Stimulated activated naive CD8-positive, alpha-beta T cell treated with anti-CD3 and anti-CD28 coated beads, Interleukin-15, amount 100 ng/mL, for 72 hours (primary cell): Measurements from ENCODE around the gene HLF.

Source experiments
- ATAC-seq: fragments of 150-1000 bp; cut with Tn5 transposase; 2 replicates; pipeline ENCODE4 v1.10.0; 2021; ENCODE audit warnings: mild to moderate bottlenecking, moderate library complexity
- DNase-seq, 2 donors: peaks; one replicate each; pipeline ENCODE4 v3.0.0; 2021 to 2022
- H3K27ac Mint-ChIP-seq, 2 donors: one replicate each; pipeline ENCODE4 v1.8.0; 2022; ENCODE audit warnings: mild to moderate bottlenecking in 2 of 2, mixed read lengths in 2 of 2, moderate library complexity in 2 of 2
- H3K27me3 Mint-ChIP-seq: one replicate; pipeline ENCODE4 v1.8.0; 2022; ENCODE audit warnings: mixed read lengths
- H3K4me1 Mint-ChIP-seq: one replicate; pipeline ENCODE4 v1.8.0; 2022; ENCODE audit warnings: mild to moderate bottlenecking, mixed read lengths
- H3K4me3 Mint-ChIP-seq, 2 donors: one replicate each; pipeline ENCODE4 v1.8.0; 2022; ENCODE audit warnings: mild to moderate bottlenecking in 2 of 2, mixed read lengths in 2 of 2, moderate library complexity in 1 of 2
- H3K9me3 Mint-ChIP-seq, 2 donors: one replicate each; pipeline ENCODE4 v1.8.0; 2022; ENCODE audit warnings: mixed read lengths in 2 of 2

The HLF gene

GRCh38 chr17:55266958-55267688, 2.4 kb downstream of the HLF start:
- H3K9me3 Mint-ChIP-seq, result no peaks in the 10 kb centered on the region
- peaks cover 27% of the 10 kb centered on the region for H3K4me1 Mint-ChIP-seq
- no peak for ATAC-seq
- H3K27ac Mint-ChIP-seq, result no peak overlapping the region
- no peak overlapping the region for H3K4me3 Mint-ChIP-seq
- no peak for DNase-seq
- peaks cover 90% of the 10 kb centered on the region for H3K27me3 Mint-ChIP-seq

- H3K4me1 Mint-ChIP-seq, result peaks cover 33% of the 10 kb centered on the region
- H3K4me3 Mint-ChIP-seq, result no peak overlapping the region
- no peaks in the 10 kb centered on the region for H3K9me3 Mint-ChIP-seq
- no peak for ATAC-seq
- H3K27ac Mint-ChIP-seq, result no peak overlapping the region
- DNase-seq, result no peak
- H3K27me3 Mint-ChIP-seq, result peaks cover 90% of the 10 kb centered on the region
Measured at GRCh38 chr17:55267777-55268648, 3.3 kb downstream of the HLF start.

DNA sequence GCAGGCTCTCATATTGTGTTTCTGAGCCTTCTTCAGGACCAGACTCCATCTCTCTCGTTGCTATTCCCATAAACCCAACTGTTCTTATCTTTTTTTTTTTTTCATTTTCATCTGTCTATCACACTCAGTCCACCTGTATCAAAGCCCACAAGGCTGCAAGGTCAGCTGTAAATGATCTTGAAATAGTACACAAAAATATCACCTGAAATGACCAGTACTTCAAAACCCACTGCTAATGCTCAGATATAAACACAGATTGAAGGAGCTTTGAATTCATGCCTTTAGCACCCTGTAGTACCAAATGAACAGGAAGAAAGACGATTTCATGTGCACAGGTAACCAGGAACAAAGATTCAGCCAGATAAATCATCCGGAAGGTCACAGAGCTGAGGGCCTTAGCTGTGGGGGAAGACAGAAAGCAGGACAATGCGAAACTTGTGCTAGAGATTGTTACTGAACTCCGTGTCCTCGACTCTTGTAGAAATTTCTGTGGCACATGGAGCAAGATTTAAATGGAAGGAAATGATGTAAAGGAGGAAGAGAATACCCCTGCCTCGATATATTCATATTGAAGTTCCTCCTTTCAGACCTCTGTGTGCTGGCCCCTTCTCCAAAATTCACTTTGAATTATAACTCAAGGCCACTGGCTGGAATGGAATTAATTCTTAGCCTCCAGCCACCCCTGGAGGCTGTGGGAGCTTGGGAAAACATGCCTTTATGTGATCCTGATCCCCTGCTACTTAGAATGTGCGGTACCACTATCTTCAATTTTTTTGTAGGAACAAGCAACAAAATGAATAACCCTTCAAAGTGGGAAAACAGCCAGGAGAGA, 4.1 kb downstream of the HLF start:
- Mint-ChIP-seq H3K27me3 (peaks cover 90% of the 10 kb centered on the region), H3K9me3 (no peaks in the 10 kb centered on the region), H3K4me3 (no peak overlapping the region), H3K4me1 (peaks cover 28% of the 10 kb centered on the region), H3K27ac (no peak overlapping the region)
- no peak for ATAC-seq
- DNase-seq, result no peak

GRCh38 chr17:55269894-55270293, 5.1 kb downstream of the HLF start:
- no peak overlapping the region for H3K27ac Mint-ChIP-seq
- peaks cover 91% of the 10 kb centered on the region for H3K27me3 Mint-ChIP-seq
- no peaks in the 10 kb centered on the region for H3K9me3 Mint-ChIP-seq
- no peak for ATAC-seq
- DNase-seq, result no peak
- H3K4me1 Mint-ChIP-seq, result peaks cover 18% of the 10 kb centered on the region
- H3K4me3 Mint-ChIP-seq, result no peak overlapping the region

DNA sequence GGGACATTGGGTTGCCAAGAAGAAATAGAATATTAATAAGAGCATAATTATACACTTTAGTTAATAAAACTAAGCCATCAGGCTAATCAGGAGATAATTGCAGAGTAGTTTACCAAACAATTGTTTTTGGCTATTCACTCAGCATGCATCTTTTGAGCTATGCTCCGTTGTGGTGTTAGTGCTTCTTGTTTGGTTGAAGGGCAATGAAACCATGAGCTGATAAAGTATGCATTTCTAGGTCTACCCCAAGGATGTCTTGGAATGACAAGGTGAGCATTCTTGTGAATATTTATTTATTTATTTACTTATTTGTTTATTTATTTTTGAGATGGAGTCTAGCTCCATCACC, 6.4 kb downstream of the HLF start:
- peaks cover 12% of the 10 kb centered on the region for H3K4me1 Mint-ChIP-seq
- no peak overlapping the region for H3K27ac Mint-ChIP-seq
- no peaks in the 10 kb centered on the region for H3K9me3 Mint-ChIP-seq
- ATAC-seq, result no peak
- peaks cover 84% of the 10 kb centered on the region for H3K27me3 Mint-ChIP-seq
- DNase-seq, result no peak
- H3K4me3 Mint-ChIP-seq, result no peak overlapping the region

DNA sequence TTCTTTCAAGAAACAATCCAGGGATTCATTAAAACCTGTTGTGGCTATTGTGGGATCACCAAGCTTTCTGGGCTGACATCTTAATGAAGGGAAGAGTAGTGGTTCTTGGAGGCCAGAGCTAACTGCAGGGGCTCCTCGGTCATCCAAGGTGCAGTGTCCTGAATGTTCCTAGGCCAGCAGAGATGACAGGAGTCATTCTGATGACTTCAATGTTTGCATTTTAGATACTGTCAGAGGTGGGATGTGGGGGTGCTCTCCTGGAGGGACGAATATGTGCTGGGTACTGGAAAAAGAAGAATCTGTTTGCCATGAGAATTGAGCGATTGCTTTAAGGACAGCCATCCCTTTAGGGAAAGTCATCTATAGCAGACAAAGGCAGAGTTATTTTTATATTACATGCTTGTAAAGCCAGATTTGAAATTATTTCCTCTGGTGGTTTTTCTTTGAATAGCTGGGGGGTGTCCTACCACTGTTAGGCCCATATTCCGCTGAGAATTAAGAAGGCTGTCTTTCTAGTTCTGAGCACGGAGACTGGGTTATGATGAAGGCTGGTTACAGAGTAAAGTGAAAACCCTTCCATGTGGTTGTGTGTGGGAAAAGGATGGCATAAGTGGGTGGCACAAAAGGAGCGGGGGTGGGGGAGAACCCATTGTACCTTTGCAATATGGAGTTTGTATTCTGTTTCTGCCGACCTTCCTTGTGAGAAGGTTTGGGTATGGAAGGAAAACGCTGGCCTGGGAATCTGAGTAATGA, 7.4 kb downstream of the HLF start:
- Mint-ChIP-seq H3K4me3 (no peak overlapping the region), H3K27ac (no peak overlapping the region), H3K9me3 (no peaks in the 10 kb centered on the region), H3K27me3 (peaks cover 75% of the 10 kb centered on the region), H3K4me1 (peaks cover 12% of the 10 kb centered on the region)
- DNase-seq, result no peak
- ATAC-seq, result no peak

DNA sequence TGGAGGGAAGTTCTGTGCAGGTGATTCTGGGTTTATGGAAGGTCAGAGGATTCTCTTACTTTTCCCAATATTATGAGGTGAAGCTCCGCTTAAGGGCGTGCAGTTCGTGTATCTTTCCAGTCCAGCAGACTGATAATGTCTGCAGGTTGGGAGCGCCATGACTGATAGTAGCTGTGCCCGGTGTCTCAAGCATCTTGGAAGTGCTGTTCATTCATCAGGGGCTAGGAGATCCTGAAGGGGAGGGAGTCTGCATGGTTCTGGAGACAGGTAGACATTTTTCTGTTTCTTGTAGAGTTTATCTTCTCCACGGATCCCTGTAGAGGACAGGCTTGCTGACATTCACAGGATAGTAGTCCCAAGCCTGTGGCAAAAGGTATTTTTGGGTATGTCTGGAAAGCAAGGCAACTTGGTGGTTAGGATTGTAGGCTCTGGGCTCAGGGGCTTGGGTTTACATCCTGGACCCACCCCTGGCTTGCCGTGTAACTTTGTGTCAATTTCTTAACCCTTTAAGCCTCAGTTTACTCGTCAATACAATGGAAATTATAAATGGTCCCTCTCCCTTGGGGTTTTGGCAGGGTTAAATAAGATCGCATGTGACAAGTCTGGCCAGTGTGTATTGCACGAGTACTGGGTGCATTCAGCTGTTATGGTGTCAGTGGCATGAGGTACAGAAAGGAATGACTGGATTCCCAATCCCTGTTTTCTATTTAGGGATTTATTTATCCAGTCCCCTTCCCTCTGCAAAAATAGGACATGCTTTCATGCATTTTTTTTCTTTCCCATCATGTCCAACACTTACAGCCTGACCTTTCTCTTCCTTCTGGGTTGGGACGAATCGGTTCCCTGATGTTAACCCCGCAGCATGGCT, 8.2 kb downstream of the HLF start:
- H3K27ac Mint-ChIP-seq, result no peak overlapping the region
- H3K4me1 Mint-ChIP-seq, result peaks cover 12% of the 10 kb centered on the region
- no peak overlapping the region for H3K4me3 Mint-ChIP-seq

GRCh38 chr17:55273579-55274354, 9.0 kb downstream of the HLF start:
- DNase-seq (no peak), ATAC-seq (no peak)
- Mint-ChIP-seq H3K4me3 (no peak overlapping the region), H3K27me3 (peaks cover 58% of the 10 kb centered on the region), H3K27ac (peak overlapping the region in 1 of 2 donors; percentile 35), H3K4me1 (peaks cover 12% of the 10 kb centered on the region), H3K9me3 (no peaks in the 10 kb centered on the region)

More for the DNA sequence above, 8.2 kb downstream of the HLF start:
- peaks cover 66% of the 10 kb centered on the region for H3K27me3 Mint-ChIP-seq
- ATAC-seq (no peak), DNase-seq (no peak)
- no peaks in the 10 kb centered on the region for H3K9me3 Mint-ChIP-seq

DNA sequence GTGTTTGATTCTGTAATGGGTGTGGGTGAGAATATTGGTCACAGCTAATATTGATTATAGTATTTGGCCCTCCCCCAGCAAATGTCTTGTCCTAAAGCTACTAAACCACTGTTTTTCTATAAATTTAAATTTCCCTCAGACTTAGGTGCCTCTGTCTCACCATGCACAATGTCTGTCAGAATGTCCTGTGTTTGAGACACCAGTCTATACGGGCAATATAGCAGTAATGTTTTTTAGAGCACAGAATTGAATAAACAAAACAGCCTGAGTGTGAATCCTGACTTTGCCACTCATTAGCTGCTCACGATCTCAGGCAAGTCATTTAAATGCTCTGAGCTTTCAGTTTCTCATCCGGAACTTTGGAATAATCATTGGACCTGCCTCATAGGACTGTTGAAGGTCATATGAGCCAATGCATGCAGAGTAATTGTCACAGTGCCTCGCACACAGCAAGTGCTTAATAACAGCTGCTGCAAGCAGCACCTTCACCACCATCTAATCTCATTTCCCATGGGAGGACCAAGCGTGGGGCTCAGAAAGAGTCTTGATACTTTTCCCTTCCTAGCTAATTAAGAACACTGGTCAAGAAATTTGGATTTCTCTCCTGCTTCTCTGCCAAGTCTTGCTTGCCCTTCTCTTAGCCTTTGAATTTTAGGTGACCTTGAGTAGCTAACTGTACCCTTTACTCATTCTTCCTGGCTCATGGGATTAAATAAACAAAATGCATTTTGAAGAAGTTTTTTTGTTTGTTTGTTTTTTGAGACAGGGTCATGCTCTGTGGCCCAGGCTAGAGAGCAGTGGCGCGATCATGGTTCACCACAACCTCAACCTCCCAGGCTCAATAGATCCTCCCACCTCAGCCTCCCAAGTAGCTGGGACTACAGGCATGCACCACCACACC, 9.8 kb downstream of the HLF start:
- Mint-ChIP-seq H3K9me3 (no peaks in the 10 kb centered on the region), H3K4me1 (peaks cover 12% of the 10 kb centered on the region), H3K27ac (no peak overlapping the region), H3K27me3 (peaks cover 50% of the 10 kb centered on the region), H3K4me3 (no peak overlapping the region)
- ATAC-seq (no peak), DNase-seq (no peak)

GRCh38 chr17:55275894-55276804, 11.4 kb downstream of the HLF start:
- DNase-seq, result no peak
- peaks cover 12% of the 10 kb centered on the region for H3K4me1 Mint-ChIP-seq
- H3K27me3 Mint-ChIP-seq, result peaks cover 38% of the 10 kb centered on the region
- no peak for ATAC-seq
- H3K9me3 Mint-ChIP-seq, result no peaks in the 10 kb centered on the region
- no peak overlapping the region for H3K4me3 Mint-ChIP-seq
- no peak overlapping the region for H3K27ac Mint-ChIP-seq

DNA sequence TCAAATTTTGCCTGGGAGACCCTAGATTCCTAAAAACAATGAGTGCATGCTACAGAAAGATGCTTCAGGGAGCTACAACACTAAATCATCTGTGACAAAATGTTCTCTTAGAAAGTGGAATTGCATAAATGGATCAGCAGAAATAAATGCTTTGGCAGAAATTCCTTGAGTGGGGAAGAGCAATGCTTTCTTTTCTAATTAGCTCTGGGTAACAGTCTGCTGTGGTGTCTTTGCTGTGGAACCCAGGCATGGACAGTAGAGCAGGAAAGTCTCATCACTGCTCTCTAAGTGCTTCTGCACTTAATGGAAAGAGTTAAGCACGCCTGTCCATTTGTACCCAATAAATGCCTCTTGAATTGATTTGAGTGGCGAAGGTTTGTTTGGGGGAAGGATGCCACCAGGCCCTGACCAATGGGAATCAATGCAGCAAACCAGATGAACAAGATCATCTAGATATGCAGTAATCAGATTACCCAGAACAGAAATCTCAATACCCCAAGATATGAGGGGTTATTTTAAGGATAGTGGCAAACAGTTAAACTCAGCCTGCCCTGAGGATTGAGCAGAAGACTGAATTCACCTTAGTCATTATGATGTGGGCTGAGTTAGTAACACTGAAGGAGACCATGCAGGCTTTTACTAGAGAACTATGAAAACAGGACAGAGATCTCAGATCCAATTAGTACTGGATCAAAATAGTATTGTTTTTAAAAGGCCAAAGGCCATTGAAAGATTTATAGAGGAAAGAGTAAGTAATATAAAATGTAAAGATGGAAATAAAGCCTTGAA, 13.6 kb downstream of the HLF start:
- peak overlapping the region in 1 of 2 donors; percentile 20 for H3K27ac Mint-ChIP-seq
- no peak overlapping the region for H3K4me3 Mint-ChIP-seq
- no peak for ATAC-seq
- no peaks in the 10 kb centered on the region for H3K4me1 Mint-ChIP-seq
- H3K27me3 Mint-ChIP-seq, result peaks cover 18% of the 10 kb centered on the region
- no peak for DNase-seq
- no peaks in the 10 kb centered on the region for H3K9me3 Mint-ChIP-seq

GRCh38 chr17:55279203-55279602, 14.4 kb downstream of the HLF start:
- ATAC-seq (no peak), DNase-seq (no peak)
- Mint-ChIP-seq H3K4me3 (no peak overlapping the region), H3K9me3 (no peaks in the 10 kb centered on the region), H3K4me1 (no peaks in the 10 kb centered on the region), H3K27me3 (peaks cover 10% of the 10 kb centered on the region), H3K27ac (no peak overlapping the region)
